GM13976 (cell line): Measurements from ENCODE around the gene CCNG2.

Experiments
- DNase-seq: peaks from one replicate; pipeline ENCODE4 v3.0.0; 2012; ENCODE audit warnings: low spot score
- in situ Hi-C: fragments of 300-500 bp; cut with MboI; formaldehyde crosslinking; loops from one replicate; pipeline ENCODE4 v1.12.0; 2022; ENCODE audit warnings: low sequenced_read_pairs, mixed read lengths, inconsistent platforms; ENCODE audit not compliant: unreplicated experiment
- TF ChIP-seq, protein P1 (sequence below): IDR thresholded peaks from 2 replicates; pipeline ENCODE4 v1.5.1; 2012; ENCODE audit warnings: borderline replicate concordance, mild to moderate bottlenecking; ENCODE audit not compliant: insufficient read depth; ENCODE audit errors: extremely low read depth, missing control alignments, control extremely low read depth

The CCNG2 gene

DNA sequence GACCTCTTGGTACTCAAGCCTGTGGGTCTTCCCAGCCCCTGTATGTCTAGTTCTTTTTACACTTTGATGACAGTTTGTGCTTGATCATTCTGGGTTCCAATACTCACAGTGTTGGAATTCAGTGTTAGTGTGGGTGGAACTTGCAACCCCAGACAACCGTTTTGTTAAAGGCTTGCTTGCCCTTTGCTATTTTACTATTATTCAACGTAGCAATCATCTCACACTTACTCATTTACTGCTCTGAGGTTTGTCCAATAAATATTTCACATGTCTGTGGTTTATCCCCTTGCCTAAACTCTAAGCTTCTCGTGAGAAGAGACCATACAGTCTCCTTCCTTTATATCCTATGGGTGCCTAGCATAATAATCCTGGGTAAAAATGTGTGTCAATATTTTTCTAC is 15.3 kb downstream of the CCNG2 start:
- TF ChIP-seq, protein P1, sequence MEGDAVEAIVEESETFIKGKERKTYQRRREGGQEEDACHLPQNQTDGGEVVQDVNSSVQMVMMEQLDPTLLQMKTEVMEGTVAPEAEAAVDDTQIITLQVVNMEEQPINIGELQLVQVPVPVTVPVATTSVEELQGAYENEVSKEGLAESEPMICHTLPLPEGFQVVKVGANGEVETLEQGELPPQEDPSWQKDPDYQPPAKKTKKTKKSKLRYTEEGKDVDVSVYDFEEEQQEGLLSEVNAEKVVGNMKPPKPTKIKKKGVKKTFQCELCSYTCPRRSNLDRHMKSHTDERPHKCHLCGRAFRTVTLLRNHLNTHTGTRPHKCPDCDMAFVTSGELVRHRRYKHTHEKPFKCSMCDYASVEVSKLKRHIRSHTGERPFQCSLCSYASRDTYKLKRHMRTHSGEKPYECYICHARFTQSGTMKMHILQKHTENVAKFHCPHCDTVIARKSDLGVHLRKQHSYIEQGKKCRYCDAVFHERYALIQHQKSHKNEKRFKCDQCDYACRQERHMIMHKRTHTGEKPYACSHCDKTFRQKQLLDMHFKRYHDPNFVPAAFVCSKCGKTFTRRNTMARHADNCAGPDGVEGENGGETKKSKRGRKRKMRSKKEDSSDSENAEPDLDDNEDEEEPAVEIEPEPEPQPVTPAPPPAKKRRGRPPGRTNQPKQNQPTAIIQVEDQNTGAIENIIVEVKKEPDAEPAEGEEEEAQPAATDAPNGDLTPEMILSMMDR = no peak
- in situ Hi-C loops = no loop called here
- DNase-seq = no peak

DNA sequence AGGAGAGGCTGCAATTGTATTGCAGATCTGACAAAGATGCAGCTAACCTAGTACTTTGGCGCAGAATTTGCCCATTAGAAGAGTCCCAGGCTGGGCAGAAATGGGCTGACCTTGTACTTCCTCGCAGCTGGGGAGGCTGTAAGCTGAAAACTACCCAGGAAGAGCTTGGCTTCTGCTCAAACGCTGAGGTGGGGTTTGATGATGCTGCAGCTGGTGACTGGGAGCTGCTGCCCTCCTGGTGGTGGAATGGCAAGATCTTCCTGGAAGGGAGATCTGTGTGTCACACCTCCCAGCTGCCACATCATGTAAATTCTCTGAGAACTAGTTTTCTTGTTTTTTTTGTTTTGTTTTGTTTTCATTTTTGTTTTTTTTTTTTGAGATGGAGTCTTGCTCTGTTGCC is 17.4 kb downstream of the CCNG2 start:
- DNase-seq = no peak
- TF ChIP-seq, protein P1 = no peak
- in situ Hi-C loops = no loop called here

DNA sequence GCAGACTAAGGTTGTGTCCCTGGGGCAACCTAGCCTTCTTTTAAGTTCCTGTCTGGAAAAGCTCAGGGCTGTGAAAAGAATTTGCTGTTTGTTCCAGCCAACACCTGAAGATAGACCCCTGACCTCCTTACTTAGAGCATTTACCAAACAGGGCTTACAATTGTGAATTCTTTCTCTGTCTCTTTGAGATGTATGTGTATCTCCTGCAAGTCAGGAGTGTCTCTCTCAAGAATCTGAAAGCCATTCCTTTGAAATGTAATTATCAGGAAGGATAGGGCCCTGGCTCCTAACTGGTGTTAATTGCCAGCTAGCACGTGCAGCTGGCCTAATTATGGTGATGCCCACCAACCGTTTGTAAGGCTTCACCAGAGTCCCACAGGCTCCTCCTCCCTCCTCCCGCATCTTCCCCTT is 18.2 kb downstream of the CCNG2 start:
- in situ Hi-C loops = no loop called here
- TF ChIP-seq, protein P1 = no peak
- DNase-seq = no peak

DNA sequence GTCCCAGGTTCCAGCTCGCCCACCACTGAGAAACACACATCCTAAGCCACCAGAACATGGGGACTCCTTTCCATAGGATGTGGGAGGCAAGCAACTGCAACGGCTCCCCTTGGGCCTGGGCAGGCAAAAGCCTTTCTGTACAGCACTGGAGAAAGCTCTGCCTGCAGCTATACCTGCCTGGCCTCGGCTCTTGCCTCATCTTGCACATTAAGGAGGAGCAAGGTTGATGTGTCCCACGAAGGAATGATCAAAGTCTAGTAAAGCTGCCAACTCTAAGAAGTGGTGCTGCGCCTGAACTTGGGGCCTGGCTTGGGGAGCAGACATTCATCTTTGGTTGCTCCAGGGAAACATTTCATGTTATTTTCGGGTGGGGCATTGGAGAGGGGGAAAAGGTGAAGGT is 19.6 kb downstream of the CCNG2 start:
- TF ChIP-seq, protein P1 = no peak

DNA sequence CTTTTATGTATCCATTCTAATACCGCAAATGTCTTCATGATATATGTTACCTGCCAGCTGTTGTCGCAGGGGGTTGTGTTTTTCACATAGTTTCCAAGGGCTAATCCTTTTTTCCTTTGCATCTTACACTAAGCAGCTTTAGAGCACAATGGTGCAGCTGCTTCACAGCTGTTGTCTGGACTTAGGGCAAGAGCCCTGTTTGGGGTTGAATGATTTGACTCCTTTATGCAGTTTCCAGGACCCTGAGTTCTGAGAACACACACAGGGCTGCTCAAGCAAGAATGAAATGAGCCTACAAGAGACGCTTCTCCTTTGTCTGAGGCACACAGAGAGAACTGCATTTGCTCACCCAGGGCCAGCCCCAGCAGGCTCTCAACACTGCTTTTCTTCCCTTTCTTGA is 20.2 kb downstream of the CCNG2 start:
- in situ Hi-C loops = no loop called here
- TF ChIP-seq, protein P1 = no peak
- DNase-seq = no peak

More for the DNA sequence above, 19.6 kb downstream of the CCNG2 start:
- in situ Hi-C loops = no loop called here
- no peak for DNase-seq

DNA sequence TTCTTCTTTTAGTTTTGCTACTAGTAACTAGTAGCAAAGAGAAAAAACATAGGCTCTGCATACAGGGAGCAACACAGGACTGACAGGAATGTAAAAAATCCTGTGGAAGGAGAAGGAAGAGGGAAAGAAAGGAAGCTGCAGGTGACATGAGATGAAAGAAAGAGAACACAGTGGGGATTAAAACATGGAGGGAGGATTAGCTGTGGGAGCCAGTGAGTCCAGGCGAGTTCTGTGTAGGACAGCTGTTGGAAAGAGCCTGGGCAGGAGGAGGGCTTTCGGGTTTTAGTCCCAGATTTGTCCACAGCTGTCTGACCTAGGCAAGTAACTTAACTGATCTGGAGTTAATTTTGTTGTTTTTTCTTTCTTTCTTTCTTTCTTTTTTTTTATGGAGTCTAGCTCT is 21.6 kb downstream of the CCNG2 start:
- TF ChIP-seq, protein P1 = no peak
- DNase-seq = no peak
- in situ Hi-C loops = no loop called here

DNA sequence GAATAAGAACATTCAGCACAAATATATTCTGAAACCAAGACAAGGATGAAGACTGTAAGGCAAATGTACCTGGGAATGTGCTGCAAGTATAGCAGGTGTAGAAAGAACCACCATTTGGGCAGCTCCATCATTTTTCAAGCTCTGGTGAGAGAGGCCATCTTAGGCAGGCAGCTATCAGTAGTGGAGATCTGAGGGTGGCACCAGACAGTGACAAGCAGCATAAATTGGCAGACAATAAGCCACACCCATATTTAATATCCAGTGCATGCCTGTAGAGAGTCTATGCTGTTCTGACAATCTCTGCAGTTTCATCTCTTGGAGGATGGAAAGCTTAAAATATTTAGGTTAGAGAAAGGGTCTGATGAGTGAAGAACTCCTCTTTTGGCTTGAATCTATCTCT is 22.5 kb downstream of the CCNG2 start:
- TF ChIP-seq, protein P1 = no peak
- DNase-seq = no peak
- in situ Hi-C loops = no loop called here
